D721Med (cell line): ENCODE measurements around the gene PRR33.

Experiments used
- DNase-seq: peaks from one replicate; pipeline ENCODE4 v3.0.0; 2011; ENCODE audit warnings: low spot score; ENCODE audit not compliant: insufficient read length
- FAIRE-seq: peaks from 2 replicates; lab custom pipeline; 2011; peaks lifted over from hg19 to GRCh38; lab: Jason Lieb, UNC
- CTCF ChIP-seq: IDR thresholded peaks from 2 replicates; pipeline ENCODE4 v1.5.1; 2012; ENCODE audit warnings: mild to moderate bottlenecking, control low read depth; ENCODE audit not compliant: insufficient read depth; ENCODE audit errors: missing control alignments

Gene PRR33

GRCh38 chr11:1854132-1854948 is 37.4 kb downstream of the PRR33 start:
- no peak for DNase-seq
- no peak for TF ChIP-seq CTCF
- no peak for FAIRE-seq

- FAIRE-seq, result no peak
- no peak for TF ChIP-seq CTCF
- DNase-seq, result no peak
Observed at GRCh38 chr11:1853376-1854131, 38.1 kb downstream of the PRR33 start.

GRCh38 chr11:1852877-1853276 is 38.8 kb downstream of the PRR33 start, which contains the start of gene LSP1:
Gene LSP1, plus strand, starts transcription at chr11:1853084. Its CDS starts 61 bp downstream, at chr11:1853145.
- TF ChIP-seq CTCF, result no peak
- no peak for FAIRE-seq
- DNase-seq, result no peak

GRCh38 chr11:1852271-1852876 is 39.3 kb downstream of the PRR33 start:
- DNase-seq (no peak), FAIRE-seq (no peak)
- TF ChIP-seq CTCF, result no peak

GRCh38 chr11:1851468-1852180 is 40.1 kb downstream of the PRR33 start:
- FAIRE-seq (no peak), DNase-seq (no peak)
- TF ChIP-seq CTCF, result no peak

GRCh38 chr11:1848640-1849430 is 42.9 kb downstream of the PRR33 start:
- TF ChIP-seq CTCF, result no peak
- DNase-seq, result no peak
- no peak for FAIRE-seq
